HG03342 (cell line): ENCODE results near the gene SPIC.

Source experiments
- ATAC-seq: cut with Tn5 transposase; IDR thresholded peaks from one replicate; pipeline ENCODE4 v1.9.1; 2021; ENCODE audit warnings: mild to moderate bottlenecking, moderate library complexity; ENCODE audit not compliant: unreplicated experiment

SPIC gene

DNA sequence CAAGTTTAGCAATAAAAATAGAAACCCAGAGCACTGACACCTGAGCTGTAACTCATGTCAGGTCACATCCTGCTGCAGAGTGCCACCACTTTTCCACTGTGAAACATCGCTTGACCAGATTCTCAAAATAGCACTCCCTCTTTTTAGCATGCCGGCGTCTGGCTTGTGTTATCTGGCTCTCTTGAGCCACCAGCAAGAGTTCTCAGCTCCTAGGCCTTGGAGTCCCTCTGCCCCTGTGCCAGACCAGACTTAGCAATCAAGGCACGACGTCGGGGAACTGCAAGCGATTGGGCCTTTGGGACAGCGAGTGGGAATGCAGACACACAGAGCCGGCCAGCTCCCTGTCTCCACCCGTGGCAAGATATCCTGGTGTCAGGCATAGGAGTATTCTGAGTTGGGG is 52.5 kb downstream of the SPIC start:
- ATAC-seq: no peak

DNA sequence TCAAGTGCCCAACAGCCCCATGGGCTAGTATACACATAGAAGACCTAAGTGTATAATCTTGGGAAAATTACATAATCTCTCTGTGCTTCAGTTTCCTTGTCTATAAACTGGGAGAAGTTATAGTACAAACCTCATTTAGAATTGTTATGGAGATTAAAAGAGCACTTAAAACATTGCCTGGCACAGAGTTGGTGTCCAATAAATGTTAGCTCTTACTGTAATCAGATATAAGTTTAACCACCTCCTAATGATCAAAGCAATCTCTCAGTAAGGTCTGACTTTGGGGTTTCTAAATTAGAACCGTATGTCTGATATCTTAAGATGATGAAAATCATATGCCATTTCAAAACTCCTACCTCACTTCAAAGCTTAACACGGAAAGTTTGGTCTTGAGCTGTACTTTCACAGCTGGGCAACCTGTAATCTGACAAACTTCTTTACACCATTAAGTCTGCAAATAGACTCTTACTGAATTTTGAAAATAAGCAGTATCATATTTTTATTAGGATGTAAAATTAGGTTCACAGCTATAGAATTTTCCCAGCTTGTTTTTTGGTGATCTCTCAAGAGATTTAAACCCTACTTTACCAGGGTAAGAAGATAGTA is 61.0 kb downstream of the SPIC start:
- no peak for ATAC-seq
